ENCODE measurements around the gene TEX35. TPM values are rescaled to one million over a fixed set of nuclear protein-coding genes. Genes with fewer than 3 reads are reported as not detected.

TEX35 gene
- total RNA-seq, 1 donor from 2014 or later: not detected

GRCh38 chr1:178484698-178485225 lies 28.1 kb upstream of the TEX35 start:
- H3K9ac ChIP-seq (ENCODE audit: low read depth in 1 of 3, low read length in 3 of 3): no peak overlapping the region
- H3K27ac ChIP-seq (ENCODE audit: low read depth, low read length): no peak overlapping the region
- peaks cover 4 to 16% (median 10%) of the 10 kb centered on the region in 3 donors for H3K27me3 ChIP-seq (ENCODE audit: control insufficient read depth in 3 of 3, insufficient read depth in 3 of 3, low read length in 3 of 3)
- H3K9me3 ChIP-seq (ENCODE audit: control insufficient read depth in 3 of 3, low read length in 3 of 3): no peaks in the 10 kb centered on the region
- H3K4me1 ChIP-seq (ENCODE audit: control insufficient read depth in 3 of 3, insufficient read depth in 3 of 3, low read length in 3 of 3): peaks cover 0 to 12% (median 5%) of the 10 kb centered on the region in 3 donors
- H3K4me3 ChIP-seq (ENCODE audit: low read length in 3 of 3): no peak overlapping the region
- peaks cover 0 to 2% (median 0%) of the 10 kb centered on the region in 3 donors for H3K36me3 ChIP-seq (ENCODE audit: control insufficient read depth in 3 of 3, insufficient read depth in 3 of 3, low read length in 3 of 3)

GRCh38 chr1:178485541-178485981 lies 27.3 kb upstream of the TEX35 start:
- no peaks in the 10 kb centered on the region for H3K9me3 ChIP-seq (ENCODE audit: control insufficient read depth in 3 of 3, low read length in 3 of 3)
- H3K36me3 ChIP-seq (ENCODE audit: control insufficient read depth in 3 of 3, insufficient read depth in 3 of 3, low read length in 3 of 3): no peaks in the 10 kb centered on the region
- H3K27me3 ChIP-seq (ENCODE audit: control insufficient read depth in 3 of 3, insufficient read depth in 3 of 3, low read length in 3 of 3): peaks cover 4 to 16% (median 10%) of the 10 kb centered on the region in 3 donors
- no peak overlapping the region for H3K9ac ChIP-seq (ENCODE audit: low read depth in 1 of 3, low read length in 3 of 3)
- H3K4me3 ChIP-seq (ENCODE audit: low read length in 3 of 3): no peak overlapping the region
- peaks cover 0 to 12% (median 5%) of the 10 kb centered on the region in 3 donors for H3K4me1 ChIP-seq (ENCODE audit: control insufficient read depth in 3 of 3, insufficient read depth in 3 of 3, low read length in 3 of 3)
- H3K27ac ChIP-seq (ENCODE audit: low read depth, low read length): no peak overlapping the region

DNA sequence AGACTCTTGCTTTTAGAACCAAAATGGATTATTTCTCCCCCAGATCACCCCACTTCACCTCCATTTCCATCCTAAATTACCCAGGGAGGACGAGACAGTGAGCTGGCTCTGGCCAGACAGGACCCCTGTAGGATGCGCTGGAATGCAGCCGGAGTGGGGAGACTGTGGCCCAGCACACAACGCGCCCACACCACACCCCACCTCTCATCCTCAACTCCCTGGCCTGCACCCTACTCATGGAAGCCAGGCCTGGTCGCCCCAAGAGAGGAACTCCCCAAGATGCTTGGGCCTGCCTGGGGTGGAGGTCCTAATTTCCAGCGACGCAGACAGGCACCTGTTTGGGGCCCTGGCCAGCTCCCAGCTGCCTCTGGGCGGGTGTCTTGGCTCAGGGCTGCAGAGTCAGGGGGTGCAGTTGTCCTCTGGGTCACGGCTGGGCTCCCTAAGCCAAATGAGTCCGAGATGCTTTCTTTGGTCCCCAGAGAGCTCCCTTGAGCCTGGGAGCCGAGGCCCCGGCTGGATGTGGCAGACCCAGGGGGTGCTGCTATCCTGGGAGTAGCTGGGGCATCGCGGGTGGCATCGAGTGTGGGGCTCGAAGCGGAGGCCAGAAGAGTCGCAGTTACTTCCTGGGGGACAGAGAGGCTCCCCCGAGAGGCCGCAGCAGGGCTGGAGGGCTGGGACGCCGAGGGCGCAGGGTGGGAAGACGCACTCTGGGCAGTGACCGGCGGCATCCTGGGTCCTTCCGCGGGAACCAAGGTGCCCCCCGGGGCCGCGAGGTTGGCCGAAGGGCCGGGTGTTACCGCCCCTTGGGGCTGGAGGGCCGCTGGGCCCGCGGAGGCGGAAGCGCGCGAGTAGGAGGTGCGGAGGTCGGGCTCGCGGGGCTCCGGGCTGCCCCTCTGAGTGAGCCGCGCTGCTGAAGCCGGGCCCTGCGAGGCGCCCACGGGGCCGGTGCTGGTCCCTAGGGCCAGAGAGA lies 26.5 kb upstream of the TEX35 start:
- Histone ChIP-seq H3K27me3 (ENCODE audit: control insufficient read depth in 3 of 3, insufficient read depth in 3 of 3, low read length in 3 of 3) (peaks cover 4 to 16% (median 10%) of the 10 kb centered on the region in 3 donors), H3K9ac (ENCODE audit: low read depth in 1 of 3, low read length in 3 of 3) (peak overlapping the region in 2 of 3 donors; percentile 40 to 65), H3K4me1 (ENCODE audit: control insufficient read depth in 3 of 3, insufficient read depth in 3 of 3, low read length in 3 of 3) (peaks cover 0 to 12% (median 5%) of the 10 kb centered on the region in 3 donors), H3K36me3 (ENCODE audit: control insufficient read depth in 3 of 3, insufficient read depth in 3 of 3, low read length in 3 of 3) (no peaks in the 10 kb centered on the region), H3K4me3 (ENCODE audit: low read length in 3 of 3) (peak overlapping the region in 2 of 3 donors; percentile 41 to 43), H3K27ac (ENCODE audit: low read depth, low read length) (no peak overlapping the region), H3K9me3 (ENCODE audit: control insufficient read depth in 3 of 3, low read length in 3 of 3) (no peaks in the 10 kb centered on the region)

DNA sequence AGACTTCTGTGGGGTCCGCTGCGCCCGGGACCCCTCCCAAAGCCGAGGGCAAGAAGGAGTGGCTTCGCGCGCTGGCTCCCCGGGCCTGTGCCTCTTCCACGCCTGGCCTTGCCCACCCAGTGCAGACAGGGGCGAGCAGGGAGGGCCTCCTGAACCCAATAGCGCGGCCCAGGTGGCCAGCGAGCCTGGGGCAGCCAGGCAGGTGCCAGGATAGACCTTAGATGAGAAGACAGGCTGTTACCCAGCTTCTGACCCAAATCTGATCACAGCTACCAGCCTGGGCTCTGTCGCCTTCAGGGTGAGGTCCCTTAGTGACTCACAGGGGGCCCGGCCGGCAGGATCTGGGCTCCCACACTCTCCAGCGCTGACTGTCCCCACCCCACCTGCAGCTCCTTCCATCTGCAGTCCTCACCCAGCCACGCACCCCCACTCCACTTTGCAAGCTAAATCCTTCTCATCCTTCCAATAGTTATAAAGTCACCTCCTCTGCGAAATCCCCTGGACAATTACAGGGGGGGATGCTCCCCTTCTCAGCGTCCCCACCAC lies 25.8 kb upstream of the TEX35 start:
- peak overlapping the region in 1 of 3 donors; percentile 40 for H3K9ac ChIP-seq (ENCODE audit: low read depth in 1 of 3, low read length in 3 of 3)
- H3K9me3 ChIP-seq (ENCODE audit: control insufficient read depth in 3 of 3, low read length in 3 of 3): no peaks in the 10 kb centered on the region

DNA sequence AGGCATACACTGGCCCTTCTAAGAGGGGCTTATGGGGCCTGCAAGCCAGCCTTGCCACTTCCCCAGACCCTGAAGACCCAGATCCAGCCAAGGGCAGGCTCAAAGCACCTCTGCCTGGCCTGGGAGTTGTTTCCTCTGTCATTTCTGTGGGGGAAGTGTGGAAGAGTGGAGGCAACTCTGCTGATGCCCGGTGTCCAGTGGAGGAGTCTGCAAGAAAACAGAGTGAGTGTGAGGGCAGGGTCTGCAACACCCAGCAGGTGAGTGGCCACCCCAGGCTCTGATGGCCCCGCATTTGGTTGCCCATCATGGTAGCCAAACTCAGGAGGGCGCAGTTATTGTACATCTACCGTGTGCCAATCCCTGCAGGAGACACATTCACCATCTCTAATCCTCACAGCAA lies 24.5 kb upstream of the TEX35 start:
- Histone ChIP-seq H3K27me3 (ENCODE audit: control insufficient read depth in 3 of 3, insufficient read depth in 3 of 3, low read length in 3 of 3) (peaks cover 4 to 16% (median 10%) of the 10 kb centered on the region in 3 donors), H3K9me3 (ENCODE audit: control insufficient read depth in 3 of 3, low read length in 3 of 3) (no peaks in the 10 kb centered on the region), H3K4me1 (ENCODE audit: control insufficient read depth in 3 of 3, insufficient read depth in 3 of 3, low read length in 3 of 3) (peaks cover 0 to 12% (median 5%) of the 10 kb centered on the region in 3 donors), H3K27ac (ENCODE audit: low read depth, low read length) (no peak overlapping the region), H3K4me3 (ENCODE audit: low read length in 3 of 3) (no peak overlapping the region), H3K36me3 (ENCODE audit: control insufficient read depth in 3 of 3, insufficient read depth in 3 of 3, low read length in 3 of 3) (no peaks in the 10 kb centered on the region), H3K9ac (ENCODE audit: low read depth in 1 of 3, low read length in 3 of 3) (no peak overlapping the region)

More for the DNA sequence above, 25.8 kb upstream of the TEX35 start:
- Histone ChIP-seq H3K27ac (ENCODE audit: low read depth, low read length) (no peak overlapping the region), H3K27me3 (ENCODE audit: control insufficient read depth in 3 of 3, insufficient read depth in 3 of 3, low read length in 3 of 3) (peaks cover 4 to 16% (median 10%) of the 10 kb centered on the region in 3 donors), H3K4me1 (ENCODE audit: control insufficient read depth in 3 of 3, insufficient read depth in 3 of 3, low read length in 3 of 3) (peaks cover 0 to 12% (median 5%) of the 10 kb centered on the region in 3 donors), H3K36me3 (ENCODE audit: control insufficient read depth in 3 of 3, insufficient read depth in 3 of 3, low read length in 3 of 3) (no peaks in the 10 kb centered on the region), H3K4me3 (ENCODE audit: low read length in 3 of 3) (peak overlapping the region in 2 of 3 donors; percentile 41 to 43)

DNA sequence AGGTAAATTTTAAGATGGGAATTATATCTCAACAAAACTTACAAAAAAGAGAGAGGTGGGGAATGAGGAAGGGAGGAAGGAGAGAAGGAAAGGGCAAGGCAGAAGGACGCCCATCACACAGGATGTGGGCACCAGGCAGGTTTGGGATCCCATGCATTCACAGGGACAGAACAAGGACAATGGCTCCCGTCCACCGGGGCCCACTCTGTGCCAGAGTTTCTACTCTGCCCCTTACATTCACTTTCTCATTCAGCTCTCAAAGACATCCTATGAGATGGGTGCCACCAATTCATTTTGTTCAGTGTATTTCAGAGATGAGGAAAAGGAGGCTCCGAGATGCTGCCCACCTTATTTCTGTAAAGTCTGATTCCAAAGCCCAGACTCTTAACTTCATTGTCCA lies 23.5 kb upstream of the TEX35 start:
- Histone ChIP-seq H3K9me3 (ENCODE audit: control insufficient read depth in 3 of 3, low read length in 3 of 3) (no peaks in the 10 kb centered on the region), H3K4me1 (ENCODE audit: control insufficient read depth in 3 of 3, insufficient read depth in 3 of 3, low read length in 3 of 3) (peaks cover 0 to 12% (median 5%) of the 10 kb centered on the region in 3 donors), H3K4me3 (ENCODE audit: low read length in 3 of 3) (no peak overlapping the region), H3K9ac (ENCODE audit: low read depth in 1 of 3, low read length in 3 of 3) (no peak overlapping the region), H3K27ac (ENCODE audit: low read depth, low read length) (no peak overlapping the region), H3K36me3 (ENCODE audit: control insufficient read depth in 3 of 3, insufficient read depth in 3 of 3, low read length in 3 of 3) (no peaks in the 10 kb centered on the region), H3K27me3 (ENCODE audit: control insufficient read depth in 3 of 3, insufficient read depth in 3 of 3, low read length in 3 of 3) (peaks cover 4 to 16% (median 10%) of the 10 kb centered on the region in 3 donors)

- H3K4me3 ChIP-seq (ENCODE audit: low read length in 3 of 3): no peak overlapping the region
- H3K9ac ChIP-seq (ENCODE audit: low read depth in 1 of 3, low read length in 3 of 3): no peak overlapping the region
- no peak overlapping the region for H3K27ac ChIP-seq (ENCODE audit: low read depth, low read length)
- H3K27me3 ChIP-seq (ENCODE audit: control insufficient read depth in 3 of 3, insufficient read depth in 3 of 3, low read length in 3 of 3): peaks cover 4 to 16% (median 10%) of the 10 kb centered on the region in 3 donors
- no peaks in the 10 kb centered on the region for H3K9me3 ChIP-seq (ENCODE audit: control insufficient read depth in 3 of 3, low read length in 3 of 3)
- no peaks in the 10 kb centered on the region for H3K36me3 ChIP-seq (ENCODE audit: control insufficient read depth in 3 of 3, insufficient read depth in 3 of 3, low read length in 3 of 3)
- peaks cover 0 to 12% (median 5%) of the 10 kb centered on the region in 3 donors for H3K4me1 ChIP-seq (ENCODE audit: control insufficient read depth in 3 of 3, insufficient read depth in 3 of 3, low read length in 3 of 3)
Measured at GRCh38 chr1:178490136-178490535, 22.8 kb upstream of the TEX35 start.

DNA sequence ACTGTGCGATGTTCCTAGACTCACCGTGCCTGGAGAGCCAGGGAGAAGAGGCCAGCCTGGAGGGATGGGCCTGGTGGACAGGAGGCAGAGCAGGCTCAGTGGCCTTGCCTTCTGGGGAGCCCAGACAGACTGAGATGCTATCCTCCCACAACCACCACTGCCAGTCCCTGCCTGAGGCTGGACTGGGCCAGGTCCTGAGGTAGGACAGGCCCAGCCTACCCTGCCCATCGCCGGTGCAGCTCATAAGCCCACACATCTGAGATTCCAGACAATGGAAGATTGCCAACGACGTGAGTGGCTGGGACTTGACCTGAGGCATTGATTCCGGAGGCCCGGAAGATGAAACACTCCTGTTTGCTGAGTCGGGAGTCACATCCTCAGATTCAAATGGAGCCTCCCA lies 21.9 kb upstream of the TEX35 start:
- H3K9me3 ChIP-seq (ENCODE audit: control insufficient read depth in 3 of 3, low read length in 3 of 3): no peaks in the 10 kb centered on the region
- no peak overlapping the region for H3K9ac ChIP-seq (ENCODE audit: low read depth in 1 of 3, low read length in 3 of 3)
- peaks cover 4 to 16% (median 10%) of the 10 kb centered on the region in 3 donors for H3K27me3 ChIP-seq (ENCODE audit: control insufficient read depth in 3 of 3, insufficient read depth in 3 of 3, low read length in 3 of 3)
- H3K4me1 ChIP-seq (ENCODE audit: control insufficient read depth in 3 of 3, insufficient read depth in 3 of 3, low read length in 3 of 3): peaks cover 0 to 11% (median 5%) of the 10 kb centered on the region in 3 donors
- no peak overlapping the region for H3K4me3 ChIP-seq (ENCODE audit: low read length in 3 of 3)
- H3K36me3 ChIP-seq (ENCODE audit: control insufficient read depth in 3 of 3, insufficient read depth in 3 of 3, low read length in 3 of 3): no peaks in the 10 kb centered on the region
- H3K27ac ChIP-seq (ENCODE audit: low read depth, low read length): no peak overlapping the region

DNA sequence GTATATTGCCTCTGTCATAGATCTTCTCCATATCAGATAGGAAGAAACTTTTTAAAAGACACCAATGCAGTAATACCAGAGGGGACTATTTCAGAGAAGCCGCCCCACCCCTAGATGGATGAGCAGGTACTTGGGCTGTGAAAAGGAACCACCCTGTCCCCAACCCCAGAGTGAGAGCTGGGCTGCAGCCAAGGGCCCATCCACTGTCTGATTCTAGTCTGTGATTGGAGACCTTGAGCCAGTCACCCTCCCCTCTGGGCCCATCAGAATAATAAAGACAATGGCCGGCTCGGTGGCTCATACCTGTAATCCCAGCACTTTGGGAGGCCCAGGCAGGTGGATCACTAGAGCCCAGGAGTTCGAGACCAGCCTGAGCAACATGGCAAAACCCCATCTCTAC lies 21.2 kb upstream of the TEX35 start:
- Histone ChIP-seq H3K4me1 (ENCODE audit: control insufficient read depth in 3 of 3, insufficient read depth in 3 of 3, low read length in 3 of 3) (peaks cover 0 to 4% (median 3%) of the 10 kb centered on the region in 3 donors), H3K27ac (ENCODE audit: low read depth, low read length) (no peak overlapping the region), H3K9ac (ENCODE audit: low read depth in 1 of 3, low read length in 3 of 3) (no peak overlapping the region), H3K4me3 (ENCODE audit: low read length in 3 of 3) (no peak overlapping the region), H3K36me3 (ENCODE audit: control insufficient read depth in 3 of 3, insufficient read depth in 3 of 3, low read length in 3 of 3) (no peaks in the 10 kb centered on the region), H3K9me3 (ENCODE audit: control insufficient read depth in 3 of 3, low read length in 3 of 3) (no peaks in the 10 kb centered on the region), H3K27me3 (ENCODE audit: control insufficient read depth in 3 of 3, insufficient read depth in 3 of 3, low read length in 3 of 3) (peaks cover 4 to 16% (median 10%) of the 10 kb centered on the region in 3 donors)
